ENCODE data around the gene EHMT1. TPM values are rescaled to one million over a fixed set of nuclear protein-coding genes. Genes with fewer than 3 reads are reported as not detected.

EHMT1 gene
- total and polyA plus RNA-seq, 10 of the 15 experiments (the other 5 are each of a cell fraction or from before 2014, with no cell fraction given), result 2.9 to 100 (median 48.1) TPM

DNA sequence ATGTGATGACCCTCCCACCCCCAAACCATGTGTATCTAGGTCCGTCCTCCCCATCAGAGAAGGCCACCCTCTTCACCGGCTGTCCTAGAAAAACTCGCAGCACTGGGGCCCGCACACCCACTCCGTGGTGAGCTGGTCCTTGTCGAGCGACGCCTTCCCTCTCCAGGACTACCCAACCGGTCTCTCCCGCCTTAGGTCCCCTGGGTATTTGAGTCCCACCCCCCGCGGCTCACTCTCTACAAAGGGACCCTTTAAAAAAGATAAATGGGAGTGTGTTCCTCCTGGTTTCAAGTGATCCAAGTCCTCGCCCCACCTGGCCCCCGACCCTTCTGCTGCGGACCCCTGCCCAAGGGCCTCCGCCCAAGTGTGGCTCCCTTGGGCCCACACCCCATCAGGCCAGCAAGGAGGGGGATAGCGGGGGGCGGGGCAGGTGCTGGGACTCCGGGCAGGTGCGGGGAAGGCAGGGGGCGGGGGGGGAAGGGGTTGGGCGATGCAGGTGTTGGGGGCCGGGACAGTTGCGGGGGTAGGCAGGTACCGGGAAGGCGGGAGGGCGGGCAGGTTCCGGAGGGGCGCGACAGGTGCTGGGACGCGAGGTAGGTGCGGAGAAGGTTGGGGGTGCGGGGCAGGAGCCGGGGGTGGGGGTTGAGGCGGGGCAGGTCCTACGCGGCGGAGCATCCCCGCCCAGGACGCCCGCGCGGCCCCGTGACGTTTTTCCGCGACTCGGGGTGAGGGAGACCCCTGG is 14.3 kb upstream of the EHMT1 start (continued):
- TF ChIP-seq, protein P1, sequence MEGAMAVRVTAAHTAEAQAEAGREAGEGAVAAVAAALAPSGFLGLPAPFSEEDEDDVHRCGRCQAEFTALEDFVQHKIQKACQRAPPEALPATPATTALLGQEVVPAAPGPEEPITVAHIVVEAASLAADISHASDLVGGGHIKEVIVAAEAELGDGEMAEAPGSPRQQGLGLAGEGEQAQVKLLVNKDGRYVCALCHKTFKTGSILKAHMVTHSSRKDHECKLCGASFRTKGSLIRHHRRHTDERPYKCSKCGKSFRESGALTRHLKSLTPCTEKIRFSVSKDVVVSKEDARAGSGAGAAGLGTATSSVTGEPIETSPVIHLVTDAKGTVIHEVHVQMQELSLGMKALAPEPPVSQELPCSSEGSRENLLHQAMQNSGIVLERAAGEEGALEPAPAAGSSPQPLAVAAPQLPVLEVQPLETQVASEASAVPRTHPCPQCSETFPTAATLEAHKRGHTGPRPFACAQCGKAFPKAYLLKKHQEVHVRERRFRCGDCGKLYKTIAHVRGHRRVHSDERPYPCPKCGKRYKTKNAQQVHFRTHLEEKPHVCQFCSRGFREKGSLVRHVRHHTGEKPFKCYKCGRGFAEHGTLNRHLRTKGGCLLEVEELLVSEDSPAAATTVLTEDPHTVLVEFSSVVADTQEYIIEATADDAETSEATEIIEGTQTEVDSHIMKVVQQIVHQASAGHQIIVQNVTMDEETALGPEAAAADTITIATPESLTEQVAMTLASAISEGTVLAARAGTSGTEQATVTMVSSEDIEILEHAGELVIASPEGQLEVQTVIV (IDR thresholded peaks at IDR 0.05; ENCODE audit: borderline replicate concordance, partially characterized antibody), result no peak

DNA sequence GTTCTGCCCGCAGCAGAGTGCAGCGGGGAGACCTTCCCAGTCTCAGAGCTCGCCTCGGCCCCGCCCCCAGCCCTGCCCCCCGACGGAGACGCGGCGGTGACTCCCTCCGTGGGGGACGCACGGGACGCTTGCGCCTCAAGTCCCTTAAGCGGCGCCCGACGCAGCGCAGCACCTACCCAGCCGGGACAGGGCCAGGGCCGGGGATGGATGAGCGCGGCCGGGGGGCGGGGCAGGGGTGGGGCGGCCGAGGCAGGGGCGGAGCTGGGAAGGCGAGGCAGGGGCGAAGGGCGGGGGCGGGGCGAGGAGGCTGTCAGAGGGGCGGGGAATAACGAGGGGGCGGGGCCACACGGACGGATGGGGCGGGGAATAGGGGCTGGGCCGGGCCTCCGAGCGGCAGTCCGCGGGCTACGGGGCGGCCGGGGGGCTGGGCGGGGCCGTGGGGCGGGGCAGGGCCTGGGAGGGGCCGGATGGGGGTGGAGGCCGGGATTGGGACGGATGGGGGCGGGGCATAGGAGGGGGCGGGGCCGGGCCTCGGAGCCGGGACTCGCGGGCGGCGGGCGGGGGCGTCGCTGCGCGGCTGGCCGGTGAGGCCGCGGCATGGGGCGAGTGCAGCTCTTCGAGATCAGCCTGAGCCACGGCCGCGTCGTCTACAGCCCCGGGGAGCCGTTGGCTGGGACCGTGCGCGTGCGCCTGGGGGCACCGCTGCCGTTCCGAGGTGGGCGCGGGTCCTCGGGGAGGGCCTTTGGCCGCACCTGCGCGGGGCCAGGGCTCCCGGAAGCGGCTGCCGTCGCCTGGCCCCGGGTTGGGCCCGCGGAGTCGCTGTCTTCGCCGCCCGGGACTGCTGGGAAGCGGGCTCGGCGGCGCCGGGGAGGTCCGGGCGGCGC is 13.4 kb upstream of the EHMT1 start, which contains the start of gene ARRDC1:
Gene ARRDC1, plus strand, starts transcription at position 566 of the 884 bp plus-strand sequence. Its CDS starts 32 bp downstream, at position 598.
- H3K36me3 ChIP-seq (ENCODE audit: control insufficient read depth in 2 of 2, insufficient read depth in 2 of 2, low read length in 1 of 2), result no peaks in the 10 kb centered on the region
- peak within 1 kb of the TSS; percentile 35; the same call in 1 of the 2 replicates for H3K27ac ChIP-seq (ENCODE audit: control insufficient read depth, insufficient read depth)
- H3K27me3 ChIP-seq (replicated peaks in 1 of 2; ENCODE audit: control insufficient read depth in 2 of 2, insufficient read depth in 2 of 2, low read length in 1 of 2), result no peaks in the 10 kb centered on the region
- peaks cover 11% of the 10 kb centered on the region for H3K4me1 ChIP-seq (ENCODE audit: control insufficient read depth, insufficient read depth, low read length)
- H2AFZ ChIP-seq (ENCODE audit: control insufficient read depth, low read depth, low read length), result peak within 1 kb of the TSS; percentile 82
- peak within 1 kb of the TSS; percentile 94 for H3K4me2 ChIP-seq (ENCODE audit: control insufficient read depth, insufficient read depth)
- H3K9ac ChIP-seq (ENCODE audit: control insufficient read depth, insufficient read depth, low read length), result peak within 1 kb of the TSS; percentile 63
- FAIRE-seq, result no peak
- ChIA-PET POLR2A (interaction anchor here (0.6 to 1.2 kb wide), 3 partner anchors 13 to 303 kb away, joined by 3 to 4 read pairs (median 3); partner anchors contain the start of genes EHMT1 and NRARP), SMC1A (ENCODE audit: uncharacterized antibody, unreplicated experiment) (no interaction called here), CTCF (interaction anchor here (0.7 kb wide), 1 partner anchor 13 kb away, joined by 3 read pairs; the partner anchor contains the start of gene EHMT1), RAD21 (ENCODE audit: unreplicated experiment) (interaction anchor here (1.2 to 1.4 kb wide), 2 partner anchors 14 kb away, joined by 3 to 4 read pairs; partner anchors contain the start of gene EHMT1)
- DNase-seq (ENCODE audit: low read depth, low spot score), result peak; percentile 45
- H3K4me3 ChIP-seq, result peak within 1 kb of the TSS; percentile 76
- intact Hi-C loops (cut with micrococcal nuclease; ENCODE audit: unreplicated experiment), result no loop called here
- BruUV-seq (replicated peaks), result no TSS peak
- peak; percentile 93 for ATAC-seq
- no peaks in the 10 kb centered on the region; the same call in 1 of the 2 replicates for H4K20me1 ChIP-seq (ENCODE audit: control insufficient read depth, insufficient read depth)
- in situ Hi-C loops (cut with MboI), result no loop called here
- under 1% methylated on average over 41 of the region's 111 CpGs for WGBS (ENCODE audit: insufficient coverage, insufficient replicate concordance, low lambda C conversion rate, missing lambda C conversion rate)
- no peaks in the 10 kb centered on the region for H3K9me3 ChIP-seq (replicated peaks; ENCODE audit: control insufficient read depth, insufficient read depth, low read length)
- H3K79me2 ChIP-seq (ENCODE audit: control insufficient read depth, insufficient read depth, low read length), result peaks cover 4% of the 10 kb centered on the region
- peak; percentile 96 for TF ChIP-seq LARP7 (IDR thresholded peaks at IDR 0.05)
- no peak for TF ChIP-seq RAD21 (IDR thresholded peaks at IDR 0.05; ENCODE audit: insufficient read depth, low read depth, low read length)
- peak; percentile 76; the same call in 1 of the 2 replicates for TF ChIP-seq IKZF1 (conservative IDR thresholded peaks at IDR 0.05)
- TF ChIP-seq SP1 (IDR thresholded peaks at IDR 0.05; ENCODE audit: low read depth, low read length), result peak; percentile 32
- TF ChIP-seq, protein P2, sequence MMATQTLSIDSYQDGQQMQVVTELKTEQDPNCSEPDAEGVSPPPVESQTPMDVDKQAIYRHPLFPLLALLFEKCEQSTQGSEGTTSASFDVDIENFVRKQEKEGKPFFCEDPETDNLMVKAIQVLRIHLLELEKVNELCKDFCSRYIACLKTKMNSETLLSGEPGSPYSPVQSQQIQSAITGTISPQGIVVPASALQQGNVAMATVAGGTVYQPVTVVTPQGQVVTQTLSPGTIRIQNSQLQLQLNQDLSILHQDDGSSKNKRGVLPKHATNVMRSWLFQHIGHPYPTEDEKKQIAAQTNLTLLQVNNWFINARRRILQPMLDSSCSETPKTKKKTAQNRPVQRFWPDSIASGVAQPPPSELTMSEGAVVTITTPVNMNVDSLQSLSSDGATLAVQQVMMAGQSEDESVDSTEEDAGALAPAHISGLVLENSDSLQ (IDR thresholded peaks at IDR 0.05), result no peak
- TF ChIP-seq POLR2AphosphoS5 (IDR thresholded peaks at IDR 0.05; ENCODE audit: low read length), result peak; percentile 77; the same call in 1 of the 2 replicates
- TF ChIP-seq EGR1 (IDR thresholded peaks at IDR 0.05; ENCODE audit: borderline replicate concordance in 1 of 2, low read depth in 2 of 2, low read length in 2 of 2), result peak in 1 of 2 experiments; percentile 94; a peak in 2 of 3 replicates
- no peak for TF ChIP-seq PML (IDR thresholded peaks at IDR 0.05; ENCODE audit: low read length)
- TF ChIP-seq NR2F1 (conservative IDR thresholded peaks at IDR 0.05), result peak; percentile 63; the same call in 1 of the 2 replicates
- no peak for TF ChIP-seq SMAD1 (IDR thresholded peaks at IDR 0.05; ENCODE audit: low read depth, partially characterized antibody)
- 0 out of 2 replicates have a peak, but pooled peaks have one; percentile 52 for TF ChIP-seq SMARCA5 (IDR thresholded peaks at IDR 0.05)
- TF ChIP-seq IRF4 (IDR thresholded peaks at IDR 0.05; ENCODE audit: low read depth, low read length), result no peak
- no peak for TF ChIP-seq CBFB (IDR thresholded peaks at IDR 0.05; ENCODE audit: low read depth)
- 0 out of 2 replicates have a peak, but pooled peaks have one; percentile 20 for TF ChIP-seq ZNF24 (IDR thresholded peaks at IDR 0.05)
- no peak for TF ChIP-seq JUND (IDR thresholded peaks at IDR 0.05; ENCODE audit: low read depth, low read length)
- 0 out of 2 replicates have a peak, but pooled peaks have one; percentile 25 for TF ChIP-seq TAF1 (IDR thresholded peaks at IDR 0.05; ENCODE audit: borderline replicate concordance, low read depth, low read length)
- peak; percentile 68; the same call in 1 of the 2 replicates for TF ChIP-seq STAT1 (conservative IDR thresholded peaks at IDR 0.05)

All from GM12878 (cell line).